KOPT-K1 (cell line): Measurements from ENCODE around the gene DHRS7B.
"Not testable (repeated sequence)": the region's sequence is repeated elsewhere in the genome, so short reads cannot be mapped to it uniquely, and the experiment has no call there.

Experiments
- H3K27ac ChIP-seq: fragments of 200-600 bp; sonication (generic); 2 replicates; pipeline ENCODE4 v1.5.1; 2016; ENCODE audit warnings: antibody characterized with exemption, mild to moderate bottlenecking, low read depth, low read length; ENCODE audit not compliant: poor library complexity, severe bottlenecking
- H3K36me3 ChIP-seq: fragments of 200-600 bp; sonication (generic); 2 replicates; pipeline ENCODE4 v1.5.1; 2017; ENCODE audit warnings: antibody characterized with exemption, mild to moderate bottlenecking, low read length, moderate library complexity; ENCODE audit not compliant: insufficient read depth
- H3K9me3 ChIP-seq: fragments of 200-600 bp; sonication (generic); 2 replicates; pipeline ENCODE4 v1.5.1; 2017; ENCODE audit warnings: antibody characterized with exemption, low read length, mild to moderate bottlenecking; ENCODE audit not compliant: insufficient read depth, poor library complexity, severe bottlenecking

DHRS7B gene

GRCh38 chr17:21212826-21213637 is 86.3 kb downstream of the DHRS7B start:
- Histone ChIP-seq H3K27ac (peak overlapping the region; percentile 93), H3K36me3 (peaks cover 55% of the 10 kb centered on the region), H3K9me3 (no peaks in the 10 kb centered on the region)

DNA sequence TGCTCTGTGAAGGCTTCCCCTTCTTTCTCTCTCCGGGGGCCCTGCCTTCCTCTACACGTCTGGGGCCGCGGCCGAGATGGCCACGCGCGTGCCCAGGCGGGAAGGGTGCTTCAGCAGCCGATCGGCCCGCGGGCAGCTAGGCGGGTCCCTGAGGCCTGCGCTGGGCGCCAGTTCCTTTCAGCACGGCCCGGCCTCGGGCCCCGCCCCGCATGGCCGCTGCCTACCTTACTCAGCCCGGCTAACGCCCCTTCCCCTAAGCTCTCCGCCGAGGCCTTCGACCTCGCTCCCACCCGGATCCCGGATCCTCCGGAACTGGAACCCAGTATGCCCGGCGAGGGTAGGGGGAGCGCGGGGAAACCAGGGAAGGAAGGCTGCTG is 86.9 kb downstream of the DHRS7B start:
- H3K27ac ChIP-seq = peak overlapping the region; percentile 93
- H3K9me3 ChIP-seq = no peaks in the 10 kb centered on the region
- H3K36me3 ChIP-seq = peaks cover 56% of the 10 kb centered on the region

GRCh38 chr17:21214015-21214776 is 87.4 kb downstream of the DHRS7B start, which contains the start of gene TMEM11:
TSS of gene TMEM11 (minus strand) at chr17:21214161. CDS start at chr17:21214152, 9 bp downstream.
- peak within 1 kb of the TSS; percentile 93 for H3K27ac ChIP-seq
- peaks cover 54% of the 10 kb centered on the region for H3K36me3 ChIP-seq
- no peaks in the 10 kb centered on the region for H3K9me3 ChIP-seq

DNA sequence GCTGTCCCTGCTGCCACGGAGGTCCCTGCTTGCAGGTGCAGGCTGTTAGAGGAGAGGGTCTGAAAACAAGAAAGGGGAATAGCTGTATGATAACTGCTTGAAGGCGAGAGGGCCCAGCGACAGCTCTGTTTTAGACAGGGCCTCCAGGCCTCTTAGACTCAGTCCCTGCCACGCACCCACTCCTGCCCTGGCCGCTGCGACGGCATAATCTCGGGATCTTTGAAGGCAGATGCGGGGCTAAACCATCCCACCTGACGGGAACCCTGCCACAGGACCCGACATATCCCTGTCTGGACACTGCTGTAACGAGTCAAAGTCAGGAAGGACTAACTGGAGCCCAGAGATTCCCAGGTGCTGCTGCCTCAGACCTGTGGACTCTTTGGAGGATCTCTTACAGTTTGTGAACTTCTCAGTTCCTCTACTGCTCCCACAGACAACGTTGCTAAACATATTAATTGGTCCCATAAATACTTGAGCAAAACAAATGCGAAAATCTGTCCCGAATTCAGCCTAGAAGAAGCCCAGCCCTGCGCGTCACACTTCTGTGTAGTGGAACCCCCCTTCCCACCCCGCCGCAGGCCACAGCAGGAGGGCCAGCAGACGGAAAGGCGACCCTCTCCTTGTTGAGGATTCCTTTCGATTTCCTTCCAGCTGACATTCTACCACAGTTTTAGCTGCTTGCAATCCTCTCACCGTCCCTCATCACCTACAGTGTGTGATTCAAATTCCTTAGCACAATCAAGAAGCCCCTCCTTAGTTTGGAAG is 88.2 kb downstream of the DHRS7B start:
- Histone ChIP-seq H3K36me3 (peaks cover 46% of the 10 kb centered on the region), H3K9me3 (no peaks in the 10 kb centered on the region), H3K27ac (peak overlapping the region; percentile 93)

- Histone ChIP-seq H3K36me3 (peaks cover 44% of the 10 kb centered on the region), H3K27ac (no peak overlapping the region)
Measured at GRCh38 chr17:21215935-21216334, 89.2 kb downstream of the DHRS7B start.

GRCh38 chr17:21217346-21217745 is 90.6 kb downstream of the DHRS7B start:
- Histone ChIP-seq H3K27ac (no peak overlapping the region), H3K9me3 (no peaks in the 10 kb centered on the region), H3K36me3 (peaks cover 47% of the 10 kb centered on the region)

More at GRCh38 chr17:21215935-21216334, 89.2 kb downstream of the DHRS7B start:
- no peaks in the 10 kb centered on the region for H3K9me3 ChIP-seq

DNA sequence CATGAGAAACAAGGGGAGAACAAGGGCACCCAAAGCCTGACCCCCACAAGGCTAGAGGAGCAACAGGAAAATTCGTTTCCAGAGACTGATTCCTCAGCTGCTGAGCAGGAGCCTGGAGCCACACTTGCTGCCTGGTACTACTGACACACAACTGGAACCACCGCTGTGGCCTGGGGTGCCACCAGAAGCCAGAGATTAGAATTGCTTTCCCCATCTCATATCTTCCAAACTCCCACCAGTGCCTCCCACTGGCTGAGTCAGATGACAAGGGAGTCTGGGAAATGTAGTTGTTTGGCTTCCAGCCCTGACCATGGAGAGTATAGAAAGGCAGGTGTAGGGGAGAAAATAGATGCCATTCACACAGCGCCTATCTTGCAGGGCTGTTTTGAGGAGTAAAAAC is 91.3 kb downstream of the DHRS7B start:
- Histone ChIP-seq H3K36me3 (peaks cover 55% of the 10 kb centered on the region), H3K9me3 (no peaks in the 10 kb centered on the region)

GRCh38 chr17:21218831-21219380 is 92.1 kb downstream of the DHRS7B start:
- Histone ChIP-seq H3K36me3 (peaks cover 59% of the 10 kb centered on the region), H3K27ac (no peak overlapping the region), H3K9me3 (no peaks in the 10 kb centered on the region)

More for the DNA sequence above, 91.3 kb downstream of the DHRS7B start:
- no peak overlapping the region for H3K27ac ChIP-seq

GRCh38 chr17:21223086-21223485 is 96.3 kb downstream of the DHRS7B start:
- Histone ChIP-seq H3K27ac (no peak overlapping the region), H3K9me3 (no peaks in the 10 kb centered on the region), H3K36me3 (peaks cover 42% of the 10 kb centered on the region)

GRCh38 chr17:21227277-21227676 is 100.5 kb downstream of the DHRS7B start:
- H3K9me3 ChIP-seq, H3K27ac ChIP-seq: not testable (repeated sequence)
- H3K36me3 ChIP-seq = peaks cover 13% of the 10 kb centered on the region; the same call in 1 of the 2 replicates

GRCh38 chr17:21228111-21228510 is 101.3 kb downstream of the DHRS7B start:
- peaks cover 5% of the 10 kb centered on the region; the same call in 1 of the 2 replicates for H3K36me3 ChIP-seq
- no peaks in the 10 kb centered on the region for H3K9me3 ChIP-seq
- H3K27ac ChIP-seq = no peak overlapping the region

- Histone ChIP-seq H3K9me3 (no peaks in the 10 kb centered on the region), H3K27ac (no peak overlapping the region), H3K36me3 (no peaks in the 10 kb centered on the region)
Measured at GRCh38 chr17:21228845-21229244, 102.1 kb downstream of the DHRS7B start.

DNA sequence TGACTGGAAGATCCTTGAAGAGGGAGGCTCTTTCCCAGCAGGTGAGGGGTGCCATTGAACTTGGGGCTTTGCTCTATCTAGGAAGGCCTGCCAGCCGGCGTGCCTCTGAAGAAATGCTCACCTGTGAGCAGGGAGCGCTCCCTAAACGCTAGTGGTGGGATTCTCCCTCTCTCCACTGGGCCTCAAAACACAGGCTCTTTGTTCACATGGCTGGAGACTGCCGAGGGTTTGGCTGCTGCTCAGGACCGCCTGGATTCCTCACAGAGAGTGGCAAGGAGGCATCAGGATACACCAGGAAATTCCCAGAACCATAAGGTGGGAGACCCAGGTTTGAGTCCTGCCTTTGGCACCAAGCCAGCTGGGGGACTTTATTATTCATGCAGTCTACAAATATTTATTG is 104.8 kb downstream of the DHRS7B start:
- no peaks in the 10 kb centered on the region for H3K9me3 ChIP-seq
- H3K36me3 ChIP-seq = no peaks in the 10 kb centered on the region
- H3K27ac ChIP-seq = no peak overlapping the region

DNA sequence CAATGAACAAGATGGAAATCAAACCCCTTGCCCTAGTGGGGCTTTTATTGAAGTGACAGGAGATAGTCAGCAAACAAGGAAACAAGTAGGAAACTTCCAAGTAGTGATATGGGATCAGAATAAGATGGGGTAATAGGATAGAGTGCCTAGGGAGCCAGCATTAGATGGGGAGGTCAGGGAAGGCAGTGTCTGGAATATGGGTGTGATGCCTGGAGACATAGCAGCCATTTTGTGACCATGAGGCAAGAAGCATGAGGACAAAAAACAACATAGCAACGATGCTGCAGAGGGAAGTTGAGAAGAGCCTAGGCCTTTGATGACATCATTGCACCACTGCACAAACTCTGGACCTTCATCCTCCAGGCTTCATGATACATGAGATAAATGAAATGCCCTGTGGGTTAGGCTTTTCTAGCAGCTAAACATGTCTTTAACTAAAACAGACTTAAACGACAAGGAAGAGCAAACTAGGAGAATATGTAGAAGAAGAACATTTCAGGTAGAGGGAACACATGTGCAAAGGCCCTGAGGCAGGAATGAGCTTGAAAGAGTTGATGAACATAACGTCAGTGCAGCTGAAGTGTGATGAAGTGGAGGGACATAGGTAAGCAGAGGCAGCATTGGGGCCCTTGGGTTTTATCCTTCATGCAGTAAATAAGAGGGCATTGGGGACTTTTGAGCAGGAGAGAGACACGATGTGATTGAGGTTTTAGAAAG is 105.4 kb downstream of the DHRS7B start:
- no peaks in the 10 kb centered on the region for H3K9me3 ChIP-seq
- no peaks in the 10 kb centered on the region for H3K36me3 ChIP-seq

More for the DNA sequence above, 105.4 kb downstream of the DHRS7B start:
- H3K27ac ChIP-seq = no peak overlapping the region
